OCI-LY3 (cell line): Measurements from ENCODE around the gene AGRN.

ENCODE experiments used
- EZH2phosphoT487 ChIP-seq: fragments of 200-600 bp; shearing (Covaris generic); IDR thresholded peaks from 2 replicates; pipeline ENCODE4 v1.6.1; 2018; ENCODE audit warnings: antibody characterized with exemption, mixed run types, low read depth
- TF ChIP-seq, protein P1 (sequence below): fragments of 200-600, 300-600 bp; sonication (generic); IDR thresholded peaks from 2 replicates; pipeline ENCODE4 v1.5.1; 2014; ENCODE audit warnings: antibody characterized with exemption, low read length, low read depth

DNA sequence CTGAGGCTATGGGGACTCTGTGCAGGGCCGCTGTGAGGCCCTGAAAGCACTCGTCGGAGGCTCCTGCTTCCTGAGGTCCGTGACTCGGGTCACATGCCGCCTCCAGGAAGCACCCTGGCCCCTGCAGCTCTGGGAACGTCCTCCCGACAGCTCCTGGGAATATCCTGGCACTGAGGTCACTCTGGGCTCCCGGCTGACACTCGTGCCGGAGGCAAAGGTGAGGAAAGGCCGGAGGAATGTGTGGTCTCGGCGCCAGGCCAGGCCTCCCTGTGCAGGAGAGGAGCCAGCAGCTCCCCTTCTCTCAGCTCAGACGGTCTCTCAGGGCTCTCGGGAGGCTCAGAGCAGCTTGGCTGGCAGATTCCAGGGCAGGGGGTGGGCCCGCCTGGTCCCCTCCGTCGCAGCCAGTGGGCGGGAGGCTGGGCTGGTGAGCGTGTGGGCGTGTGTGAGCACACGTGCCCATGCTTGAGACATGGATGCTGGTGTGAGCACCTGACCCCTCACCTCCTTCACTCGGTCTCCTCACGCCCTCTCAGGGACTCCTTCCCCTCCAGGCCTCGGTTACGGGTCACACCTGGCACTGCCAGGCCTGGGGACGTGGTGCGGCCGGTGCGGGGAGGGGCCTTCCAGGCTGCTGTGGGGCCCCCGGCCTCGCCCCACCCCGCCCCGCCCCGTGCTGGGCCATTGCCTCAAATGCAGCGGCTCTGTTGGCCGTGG, 59.6 kb downstream of the AGRN start:
- TF ChIP-seq, protein P1, sequence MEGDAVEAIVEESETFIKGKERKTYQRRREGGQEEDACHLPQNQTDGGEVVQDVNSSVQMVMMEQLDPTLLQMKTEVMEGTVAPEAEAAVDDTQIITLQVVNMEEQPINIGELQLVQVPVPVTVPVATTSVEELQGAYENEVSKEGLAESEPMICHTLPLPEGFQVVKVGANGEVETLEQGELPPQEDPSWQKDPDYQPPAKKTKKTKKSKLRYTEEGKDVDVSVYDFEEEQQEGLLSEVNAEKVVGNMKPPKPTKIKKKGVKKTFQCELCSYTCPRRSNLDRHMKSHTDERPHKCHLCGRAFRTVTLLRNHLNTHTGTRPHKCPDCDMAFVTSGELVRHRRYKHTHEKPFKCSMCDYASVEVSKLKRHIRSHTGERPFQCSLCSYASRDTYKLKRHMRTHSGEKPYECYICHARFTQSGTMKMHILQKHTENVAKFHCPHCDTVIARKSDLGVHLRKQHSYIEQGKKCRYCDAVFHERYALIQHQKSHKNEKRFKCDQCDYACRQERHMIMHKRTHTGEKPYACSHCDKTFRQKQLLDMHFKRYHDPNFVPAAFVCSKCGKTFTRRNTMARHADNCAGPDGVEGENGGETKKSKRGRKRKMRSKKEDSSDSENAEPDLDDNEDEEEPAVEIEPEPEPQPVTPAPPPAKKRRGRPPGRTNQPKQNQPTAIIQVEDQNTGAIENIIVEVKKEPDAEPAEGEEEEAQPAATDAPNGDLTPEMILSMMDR, result no peak
- no peak for TF ChIP-seq EZH2phosphoT487
